HG03575 (cell line): ENCODE results near the gene BNC1.

Experiments used
- ATAC-seq: cut with Tn5 transposase; IDR thresholded peaks from one replicate; pipeline ENCODE4 v1.9.1; 2021; ENCODE audit not compliant: unreplicated experiment, insufficient number of reproducible peaks, low FRiP score; ENCODE audit errors: extremely low read depth

The BNC1 gene

GRCh38 chr15:83299462-83299861 is 15.0 kb upstream of the BNC1 start:
- ATAC-seq, result no peak

GRCh38 chr15:83295417-83295816 is 11.0 kb upstream of the BNC1 start:
- ATAC-seq, result no peak

- no peak for ATAC-seq
These were observed 8.7 kb upstream of the BNC1 start for GRCh38 chr15:83293201-83293600.

GRCh38 chr15:83292317-83292716 is 7.9 kb upstream of the BNC1 start:
- no peak for ATAC-seq

- no peak for ATAC-seq
These were observed 5.8 kb upstream of the BNC1 start for GRCh38 chr15:83290236-83290635.

GRCh38 chr15:83289160-83289559 is 4.7 kb upstream of the BNC1 start:
- no peak for ATAC-seq

GRCh38 chr15:83288381-83288801 is 3.9 kb upstream of the BNC1 start:
- no peak for ATAC-seq

- no peak for ATAC-seq
These were observed 3.1 kb upstream of the BNC1 start for GRCh38 chr15:83287541-83288027.

- ATAC-seq, result no peak
These were observed 1.6 kb upstream of the BNC1 start for GRCh38 chr15:83285979-83286553.

GRCh38 chr15:83285284-83285978 is 967 bp upstream of the BNC1 start:
- no peak for ATAC-seq

GRCh38 chr15:83283813-83284558 is 478 bp downstream of the BNC1 start:
- ATAC-seq, result no peak

GRCh38 chr15:83283138-83283812 is 1.2 kb downstream of the BNC1 start:
- no peak for ATAC-seq

- no peak for ATAC-seq
These were observed 1.7 kb downstream of the BNC1 start for GRCh38 chr15:83282776-83283137.

GRCh38 chr15:83282141-83282540 is 2.3 kb downstream of the BNC1 start:
- ATAC-seq, result no peak

- no peak for ATAC-seq
These were observed 6.3 kb downstream of the BNC1 start for GRCh38 chr15:83278191-83278590.

GRCh38 chr15:83276661-83277060 is 7.8 kb downstream of the BNC1 start:
- no peak for ATAC-seq

- no peak for ATAC-seq
These were observed 9.1 kb downstream of the BNC1 start for GRCh38 chr15:83275412-83275811.

GRCh38 chr15:83270176-83270575 is 14.3 kb downstream of the BNC1 start:
- no peak for ATAC-seq

GRCh38 chr15:83268147-83268546 is 16.3 kb downstream of the BNC1 start:
- ATAC-seq, result no peak
